ENCODE data around the gene PRCD. TPM values are rescaled to one million over a fixed set of nuclear protein-coding genes. Genes with fewer than 3 reads are reported as not detected.

PRCD gene
- total RNA-seq, 1 donor from 2014 or later = 4.3 TPM

DNA sequence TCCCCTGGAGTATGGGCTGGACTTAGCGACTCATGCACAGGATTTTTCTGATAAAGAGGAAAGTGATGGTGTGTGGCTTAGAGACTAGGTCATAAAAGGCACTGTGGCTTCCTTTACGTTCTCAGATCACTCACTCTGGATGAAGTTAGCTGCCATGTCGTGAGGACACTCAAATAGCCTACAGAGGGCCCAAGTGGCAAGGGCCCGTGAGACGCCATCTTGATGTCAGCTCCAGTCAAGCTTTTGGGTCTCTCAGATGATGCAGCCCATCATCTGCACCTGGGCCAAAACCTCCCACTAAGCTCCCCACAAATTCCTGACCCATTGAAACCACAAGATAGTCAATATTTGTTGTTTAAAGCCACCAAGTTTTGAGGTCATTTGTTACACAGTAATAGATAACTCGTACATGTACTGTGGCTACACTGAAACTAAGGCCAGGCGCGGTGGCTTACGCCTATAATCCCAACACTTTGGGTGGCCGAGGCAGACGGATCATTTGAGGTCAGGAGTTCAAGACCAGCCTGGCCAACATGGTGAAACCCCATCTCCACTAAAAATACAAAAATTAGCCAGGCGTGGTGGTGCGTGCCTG is 31.1 kb downstream of the PRCD start:
- no peak for DNase-seq (ENCODE audit: low spot score)

DNA sequence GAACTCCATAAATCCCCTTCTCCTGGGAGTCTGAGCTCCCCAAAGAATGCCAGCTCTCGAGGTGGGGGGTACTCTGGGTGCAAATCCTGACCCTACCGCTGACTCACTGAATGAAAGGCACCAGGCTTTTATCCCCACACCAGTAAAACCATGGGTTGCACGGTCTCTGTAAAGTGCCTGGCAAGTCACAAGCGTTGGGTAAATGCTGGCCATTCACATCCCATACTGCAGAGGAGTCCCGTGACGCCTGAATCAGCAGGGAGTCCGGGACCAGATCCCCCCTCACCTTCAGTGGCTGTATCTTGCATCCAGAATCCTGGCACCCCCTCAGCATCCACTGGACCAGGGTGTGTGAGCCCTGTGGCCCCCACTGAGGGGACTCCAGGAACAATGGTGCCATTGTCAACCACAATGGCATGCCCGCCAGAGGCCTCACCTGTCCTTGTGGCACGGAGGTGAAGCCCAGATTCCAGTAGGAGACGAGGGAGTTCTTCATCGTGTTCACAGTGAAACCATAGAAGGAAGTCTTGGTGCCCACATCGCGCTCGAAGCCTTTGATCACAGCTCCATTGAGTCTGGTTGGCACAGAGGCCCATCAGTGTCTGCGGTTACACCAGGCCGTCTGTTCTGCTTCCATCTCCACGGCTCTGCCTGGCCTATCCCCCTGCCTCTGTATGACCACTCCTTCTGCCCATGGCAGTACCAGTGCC is 32.5 kb downstream of the PRCD start:
- no peak for DNase-seq (ENCODE audit: low spot score)

DNA sequence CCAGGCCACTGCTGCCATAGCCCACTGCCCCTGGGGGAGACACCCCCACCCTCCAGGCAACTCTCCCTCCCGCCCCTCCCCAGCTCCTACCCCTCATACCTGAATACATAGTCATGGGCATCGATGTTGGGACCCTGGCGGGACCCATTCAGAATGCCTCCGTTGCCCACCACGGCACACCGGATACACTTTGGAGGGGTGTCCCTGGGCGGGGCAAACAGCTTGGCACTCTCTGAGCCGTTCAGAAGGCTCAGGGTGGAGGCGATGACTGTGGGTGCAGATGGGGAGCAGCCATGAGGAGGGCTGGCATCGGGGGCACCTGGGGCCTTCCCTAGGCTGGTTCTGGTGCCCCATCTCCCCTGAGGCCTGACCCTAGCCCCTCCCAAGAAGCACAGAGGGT is 33.3 kb downstream of the PRCD start:
- no peak for DNase-seq (ENCODE audit: low spot score)

- no peak for DNase-seq (ENCODE audit: low spot score)
Measured at GRCh38 chr17:76574166-76574565, 34.3 kb downstream of the PRCD start.

GRCh38 chr17:76575570-76575969 is 35.7 kb downstream of the PRCD start:
- DNase-seq (ENCODE audit: low spot score) = no peak

GRCh38 chr17:76576189-76576588 is 36.3 kb downstream of the PRCD start:
- no peak for DNase-seq (ENCODE audit: low spot score)

DNA sequence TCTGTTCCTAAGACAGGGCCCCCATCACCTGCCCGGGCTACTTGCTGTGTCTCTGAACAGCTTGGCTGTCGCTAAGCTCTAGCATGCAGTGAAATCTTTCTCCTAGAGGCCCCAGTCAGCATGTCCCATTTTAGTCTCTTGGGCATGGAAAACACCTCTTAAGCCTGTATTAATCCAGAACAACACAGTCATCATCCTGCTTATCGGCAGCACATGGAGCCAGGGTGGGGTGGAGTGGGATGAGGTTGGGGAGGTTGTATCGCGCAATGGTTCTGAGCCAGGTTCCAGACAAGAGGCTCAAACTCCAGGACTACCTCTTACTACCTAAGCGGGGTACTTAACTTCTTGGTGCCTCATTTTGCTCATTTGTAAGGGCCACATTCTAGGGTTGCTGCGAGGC is 38.0 kb downstream of the PRCD start:
- DNase-seq (ENCODE audit: low spot score) = no peak

GRCh38 chr17:76578376-76578775 is 38.5 kb downstream of the PRCD start:
- DNase-seq (ENCODE audit: low spot score) = no peak

DNA sequence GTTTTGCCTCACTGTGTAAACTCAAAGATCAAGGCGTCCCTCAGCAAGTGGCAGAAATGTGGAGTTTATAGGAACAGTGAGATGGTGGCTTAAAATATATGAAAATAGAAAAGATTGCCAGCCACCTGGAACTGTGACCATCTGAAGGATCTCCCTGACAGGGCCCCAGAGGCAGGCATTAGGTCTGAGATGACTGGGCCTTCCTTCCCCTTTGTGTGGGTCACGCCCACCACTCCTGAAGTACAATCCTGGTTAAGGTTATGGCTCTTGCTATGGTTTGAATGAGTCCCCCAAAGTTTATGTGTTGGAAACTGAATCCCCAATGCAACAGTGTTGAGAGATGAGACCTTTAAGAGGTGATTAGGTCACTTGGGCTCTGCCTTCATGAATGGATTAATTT is 39.4 kb downstream of the PRCD start:
- no peak for DNase-seq (ENCODE audit: low spot score)

- DNase-seq (ENCODE audit: low spot score) = no peak
Measured at GRCh38 chr17:76581515-76581914, 41.7 kb downstream of the PRCD start.

GRCh38 chr17:76582660-76583059 is 42.8 kb downstream of the PRCD start:
- DNase-seq (ENCODE audit: low spot score) = no peak

DNA sequence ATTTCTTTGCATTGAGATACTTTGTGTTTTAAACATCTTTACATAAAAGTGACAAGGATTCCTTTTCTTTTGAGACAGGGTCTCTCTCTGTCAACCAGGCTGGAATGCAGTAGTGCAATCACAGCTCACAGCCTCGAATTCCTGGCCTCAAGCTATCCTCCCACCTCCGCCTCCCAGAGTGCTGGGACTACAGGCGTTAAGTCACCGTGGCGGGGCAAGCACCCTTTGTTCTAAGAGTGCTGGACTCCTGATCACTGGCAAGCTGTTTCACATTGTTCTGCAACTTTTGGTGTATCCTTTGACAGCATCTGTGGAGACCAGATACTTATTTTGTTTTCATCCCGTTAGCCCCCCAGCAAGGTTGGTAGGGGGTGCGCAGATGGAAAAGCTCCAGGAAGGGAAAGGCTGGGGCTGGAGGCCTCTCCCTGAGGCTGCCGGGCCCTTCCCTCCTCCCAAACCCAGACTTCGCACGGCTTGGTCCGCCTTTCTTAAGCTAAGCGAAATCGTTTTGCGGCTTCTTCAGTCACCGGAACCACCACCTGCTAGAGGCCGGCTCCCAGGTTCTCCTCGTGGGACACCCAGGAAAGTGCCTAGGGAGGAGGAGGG is 44.7 kb downstream of the PRCD start:
- DNase-seq (ENCODE audit: low spot score) = no peak

- no peak for DNase-seq (ENCODE audit: low spot score)
Measured at GRCh38 chr17:76585033-76585648, 45.3 kb downstream of the PRCD start.

GRCh38 chr17:76585649-76586593 is 46.1 kb downstream of the PRCD start, which contains the start of gene ST6GALNAC2:
TSS of gene ST6GALNAC2 (minus strand) at chr17:76585860. CDS start at chr17:76585808, 52 bp downstream.
- DNase-seq (ENCODE audit: low spot score) = peak; percentile 30

- no peak for DNase-seq (ENCODE audit: low spot score)
Measured at GRCh38 chr17:76586741-76587487, 47.1 kb downstream of the PRCD start.

- DNase-seq (ENCODE audit: low spot score) = no peak
Measured at GRCh38 chr17:76588182-76588581, 48.3 kb downstream of the PRCD start.

- DNase-seq (ENCODE audit: low spot score) = no peak
Measured at GRCh38 chr17:76593384-76593826, 53.6 kb downstream of the PRCD start.

DNA sequence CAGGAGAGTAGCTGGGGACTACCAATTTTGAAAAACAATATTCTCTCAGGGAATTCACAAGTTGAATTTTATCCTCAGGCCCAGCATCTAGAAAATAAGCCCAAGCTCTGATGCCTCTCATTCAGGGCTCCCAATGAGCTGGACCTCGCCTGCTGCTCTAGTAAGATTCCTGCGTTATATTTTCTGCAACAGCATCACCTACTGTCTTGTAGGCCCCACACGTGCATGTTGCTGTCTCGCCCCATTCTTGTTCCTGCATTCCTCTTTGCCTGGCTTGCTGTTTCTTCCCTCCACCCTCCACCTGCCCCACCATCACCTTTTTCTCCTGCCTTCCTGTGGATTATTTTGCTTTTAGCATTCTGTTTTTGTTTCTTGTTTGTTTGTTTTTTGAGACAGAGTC is 54.1 kb downstream of the PRCD start:
- DNase-seq (ENCODE audit: low spot score) = no peak

- no peak for DNase-seq (ENCODE audit: low spot score)
Measured at GRCh38 chr17:76594690-76595089, 54.8 kb downstream of the PRCD start.

All from mucosa of gallbladder (tissue), 1 donor.